Endothelial cell of umbilical vein (primary cell): ENCODE measurements around the gene RPS6KA5. TPM values are rescaled to one million over a fixed set of nuclear protein-coding genes. Genes with fewer than 3 reads are reported as not detected.

Experiments used
- BruUV-seq: library from RNA; stranded (reverse); fragments of 400-500 nt; replicated peaks from 2 replicates; lab custom pipeline; 2021; lab: Mats Ljungman, UMichigan
- CTCF ChIA-PET: fragments of 300-600, 350-600 bp; sonication (Branson Sonifier 250); formaldehyde crosslinking; loops from one replicate; lab custom pipeline; 2021; ENCODE audit warnings: antibody characterized with exemption, inconsistent platforms; lab: Charles Lee
- POLR2A ChIA-PET: fragments of 300-600, 350-600 bp; sonication (Branson Sonifier 250); formaldehyde crosslinking; loops from one replicate; lab custom pipeline; 2021; ENCODE audit warnings: antibody characterized with exemption, inconsistent platforms; lab: Charles Lee
- DNase-seq: peaks from one replicate; pipeline ENCODE4 v3.0.0-alpha.2; 2011; ENCODE audit warnings: low read depth, low spot score
- FAIRE-seq: peaks from 2 replicates; lab custom pipeline; 2011; peaks lifted over from hg19 to GRCh38; lab: Jason Lieb, UNC
- H2AFZ ChIP-seq: 2 replicates; pipeline ENCODE4 v1.6.0; 2012; ENCODE audit warnings: low read depth, low read length, control low read depth, inconsistent platforms
- H3K27ac ChIP-seq: 2 replicates; pipeline ENCODE4 v1.5.1; 2011; ENCODE audit warnings: low read depth, mild to moderate bottlenecking, control low read depth, low read length, moderate library complexity; ENCODE audit not compliant: insufficient read depth
- H3K27me3 ChIP-seq, 2 experiments: 2 replicates each; pipeline versions ENCODE4 v1.6.0 to v1.6.1; 2011; ENCODE audit warnings: low read length in 2 of 2, mixed read lengths in 1 of 2; ENCODE audit not compliant: control insufficient read depth in 2 of 2, insufficient read depth in 2 of 2
- H3K36me3 ChIP-seq, 2 experiments: 2 replicates in 1 of 2; 3 replicates in 1 of 2; pipeline ENCODE4 v1.5.1; 2011; ENCODE audit warnings: low read length in 2 of 2, mild to moderate bottlenecking in 1 of 2, moderate library complexity in 1 of 2; ENCODE audit not compliant: control insufficient read depth in 2 of 2, insufficient read depth in 2 of 2; ENCODE audit errors: extremely low read depth in 1 of 2
- H3K4me1 ChIP-seq: 3 replicates; pipeline ENCODE4 v1.5.1; 2011; ENCODE audit warnings: mild to moderate bottlenecking, low read length; ENCODE audit not compliant: control insufficient read depth, insufficient read depth; ENCODE audit errors: extremely low read depth
- H3K4me2 ChIP-seq: 2 replicates; pipeline ENCODE4 v1.6.1; 2011; ENCODE audit warnings: low read length, control low read depth, mixed read lengths; ENCODE audit not compliant: insufficient read depth
- H3K4me3 ChIP-seq, 3 experiments: fragments of 200-600 bp in 1 of 3; sonication (generic), shearing (Covaris generic) in 1 of 3; replicated peaks in 1 of 3; 2 replicates each; pipeline ENCODE4 v1.5.1; 2011 to 2016; ENCODE audit warnings: control low read depth in 3 of 3, low read length in 3 of 3, mild to moderate bottlenecking in 2 of 3, inconsistent platforms in 1 of 3, low read depth in 1 of 3, moderate library complexity in 1 of 3; ENCODE audit not compliant: insufficient read depth in 1 of 3
- H3K79me2 ChIP-seq: 2 replicates; pipeline ENCODE4 v1.6.0; 2012; ENCODE audit warnings: low read length, inconsistent platforms; ENCODE audit not compliant: control insufficient read depth, insufficient read depth
- H3K9ac ChIP-seq: replicated peaks from 2 replicates; pipeline ENCODE3; 2011; ENCODE audit warnings: low read length, control low read depth; ENCODE audit not compliant: insufficient read depth; ENCODE audit errors: extremely low read depth
- H3K9me1 ChIP-seq: replicated peaks from 3 replicates; pipeline ENCODE4 v1.6.0; 2011; ENCODE audit warnings: mild to moderate bottlenecking, low read length; ENCODE audit not compliant: control insufficient read depth, insufficient read depth; ENCODE audit errors: extremely low read depth
- H3K9me3 ChIP-seq: replicated peaks from 2 replicates; pipeline ENCODE4 v1.5.1; 2012; ENCODE audit warnings: low read length, inconsistent platforms; ENCODE audit not compliant: control insufficient read depth, insufficient read depth
- H4K20me1 ChIP-seq: replicated peaks from 2 replicates; pipeline ENCODE3; 2011; ENCODE audit warnings: mild to moderate bottlenecking, low read length; ENCODE audit not compliant: control insufficient read depth, insufficient read depth; ENCODE audit errors: extremely low read depth
- EZH2 ChIP-seq: IDR thresholded peaks from 2 replicates; pipeline ENCODE4 v1.6.1; 2012; ENCODE audit warnings: borderline replicate concordance, low read depth, mild to moderate bottlenecking, moderate library complexity, low read length, inconsistent platforms; ENCODE audit not compliant: severe bottlenecking
- FOS ChIP-seq: IDR thresholded peaks from 2 replicates; pipeline ENCODE4 v1.6.1; 2011; ENCODE audit warnings: mild to moderate bottlenecking, low read length, moderate library complexity, borderline replicate concordance; ENCODE audit not compliant: insufficient read depth
- GATA2 ChIP-seq: IDR thresholded peaks from 2 replicates; pipeline ENCODE4 v1.7.0; 2011; ENCODE audit warnings: low read depth, mild to moderate bottlenecking, moderate library complexity, mixed read lengths, low read length; ENCODE audit not compliant: insufficient read length, insufficient read depth
- JUN ChIP-seq: IDR thresholded peaks from 2 replicates; pipeline ENCODE4 v1.6.1; 2011; ENCODE audit warnings: borderline replicate concordance, low read depth; ENCODE audit not compliant: insufficient read length, insufficient read depth
- MYC ChIP-seq: IDR thresholded peaks from one replicate; pipeline ENCODE4 v1.6.1; 2011; ENCODE audit warnings: mild to moderate bottlenecking, low read depth, low read length
- POLR2A ChIP-seq: IDR thresholded peaks from 2 replicates; pipeline ENCODE4 v1.6.1; 2012; ENCODE audit warnings: low read depth, mild to moderate bottlenecking, control low read depth, low read length
- POLR2AphosphoS5 ChIP-seq: IDR thresholded peaks from 2 replicates; pipeline ENCODE4 v1.6.1; 2012; ENCODE audit warnings: low read depth, mild to moderate bottlenecking, control low read depth, low read length, moderate library complexity; ENCODE audit not compliant: insufficient read depth
- dilution Hi-C: fragments of 300-500 bp; cut with MboI; formaldehyde crosslinking; loops from one replicate; pipeline ENCODE4 v1.15.0; 2019; ENCODE audit warnings: low sequenced_read_pairs; ENCODE audit not compliant: extremely low pct_ligation_motif_present
- intact Hi-C: fragments of 100-400 bp; cut with micrococcal nuclease; formaldehyde crosslinking; loops from one replicate; pipeline ENCODE4 v1.10.0; 2022
- polyA plus RNA-seq, 4 experiments: library from polyadenylated mRNA; depleted of rRNA in 3 of 4; stranded (reverse) in 3 of 4; unstranded in 1 of 4; fragments of >200 nt; gene quantifications; 2 replicates each; pipeline versions ENCODE4 v1.2.1 to v1.2.3, GENCODE V29; 2011 to 2012; ENCODE audit warnings: missing spikeins in 1 of 4
- total RNA-seq: library from RNA; stranded (reverse); gene quantifications from 2 replicates; pipeline ENCODE4 v1.2.3, GENCODE V29; 2021
- TF ChIP-seq, protein P1 (sequence below), 2 donors: IDR thresholded peaks; 1 replicate in 1 of 2; 2 replicates in 1 of 2; pipeline ENCODE4 v1.5.1; 2011; ENCODE audit warnings: low read length in 2 of 2, mild to moderate bottlenecking in 2 of 2, moderate library complexity in 2 of 2, control low read depth in 1 of 2, inconsistent platforms in 1 of 2, low read depth in 1 of 2; ENCODE audit not compliant: insufficient read depth in 1 of 2; ENCODE audit errors: extremely low read depth in 1 of 2
- TF ChIP-seq, protein P2 (sequence below): IDR thresholded peaks from 2 replicates; pipeline ENCODE4 v1.6.1; 2011; ENCODE audit not compliant: insufficient read depth, insufficient read length

RPS6KA5 gene
- total and polyA plus RNA-seq, 2 donors (not counting 3 experiments of a cell fraction or from before 2014, with no cell fraction given): 2.9 to 5.4 TPM

DNA sequence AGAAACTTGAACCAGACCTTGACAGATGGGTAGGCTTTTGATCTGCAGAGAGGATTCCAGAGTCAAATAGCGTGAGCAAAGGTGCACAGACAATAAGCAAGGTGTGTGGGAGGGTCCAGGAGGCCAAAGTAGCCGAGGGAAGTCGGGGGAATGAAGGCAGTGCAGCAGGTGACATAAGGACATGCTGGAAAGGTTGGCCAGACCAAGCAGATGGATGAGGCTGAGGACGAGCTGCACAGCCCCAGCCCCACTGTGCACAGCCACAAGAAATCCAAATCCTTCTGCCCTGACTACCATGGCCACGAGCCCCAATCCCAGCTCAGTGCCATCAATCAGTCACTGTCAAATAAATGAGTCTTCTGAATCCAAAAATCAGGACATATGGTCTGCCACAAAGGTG, 249.6 kb downstream of the RPS6KA5 start:
- H3K4me1 ChIP-seq: peaks cover 24% of the 10 kb centered on the region
- TF ChIP-seq POLR2A (no peak), EZH2 (no peak)
- no peak overlapping the region for H2AFZ ChIP-seq
- H3K27ac ChIP-seq: no peak overlapping the region
- H3K36me3 ChIP-seq: no peaks in the 10 kb centered on the region
- no peak for DNase-seq
- intact Hi-C loops: no loop called here
- H3K9me1 ChIP-seq: no peaks in the 10 kb centered on the region
- H3K4me3 ChIP-seq: no peak overlapping the region
- H3K4me2 ChIP-seq: no peak overlapping the region
- dilution Hi-C loops: no loop called here
- no peaks in the 10 kb centered on the region for H3K9me3 ChIP-seq
- CTCF ChIA-PET: no interaction called here
- POLR2A ChIA-PET: no interaction called here
- H3K27me3 ChIP-seq: no peaks in the 10 kb centered on the region
- no peak for FAIRE-seq
- peaks cover 87% of the 10 kb centered on the region for H3K79me2 ChIP-seq
- BruUV-seq: no TSS peak
- no peak overlapping the region for H3K9ac ChIP-seq
- no peaks in the 10 kb centered on the region for H4K20me1 ChIP-seq

DNA sequence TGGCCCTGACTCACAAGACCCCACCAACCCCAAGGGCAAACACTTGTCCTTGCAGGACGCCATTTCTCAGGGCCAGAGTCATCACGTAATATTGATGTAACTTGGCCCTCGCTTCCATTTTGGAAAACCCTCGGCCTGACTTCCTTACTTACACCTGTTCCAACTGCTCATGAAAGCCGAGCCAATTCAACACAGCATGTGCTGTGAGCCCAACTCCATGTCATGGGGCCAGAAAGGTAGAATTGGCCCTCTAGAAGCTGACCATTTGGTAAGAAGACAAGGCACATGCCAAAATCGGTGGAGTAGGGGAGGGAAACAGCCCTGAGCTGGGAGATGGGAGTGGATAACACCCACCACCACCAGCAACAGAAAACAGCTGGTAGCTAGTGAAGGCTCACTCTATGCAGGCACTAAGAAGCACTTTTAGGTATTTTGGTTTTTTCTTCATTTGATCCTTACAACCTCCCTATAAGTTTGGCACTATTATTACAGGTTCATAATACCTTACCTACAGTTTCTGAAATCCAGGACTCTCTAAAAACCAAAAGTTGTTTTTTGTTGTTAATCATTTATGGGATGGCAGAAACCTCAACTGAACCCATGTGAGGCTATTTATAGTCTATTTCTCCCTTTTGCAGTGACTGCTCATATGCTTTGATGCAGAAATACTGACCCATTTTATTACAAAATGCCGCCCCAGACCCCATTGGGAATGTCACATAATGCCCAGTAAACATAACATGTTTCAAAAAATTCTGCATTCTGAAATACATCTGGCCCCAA, 250.7 kb downstream of the RPS6KA5 start:
- dilution Hi-C loops: no loop called here
- POLR2A ChIA-PET: no interaction called here
- TF ChIP-seq POLR2AphosphoS5: no peak
- no peak for TF ChIP-seq JUN
- TF ChIP-seq, protein P1, sequence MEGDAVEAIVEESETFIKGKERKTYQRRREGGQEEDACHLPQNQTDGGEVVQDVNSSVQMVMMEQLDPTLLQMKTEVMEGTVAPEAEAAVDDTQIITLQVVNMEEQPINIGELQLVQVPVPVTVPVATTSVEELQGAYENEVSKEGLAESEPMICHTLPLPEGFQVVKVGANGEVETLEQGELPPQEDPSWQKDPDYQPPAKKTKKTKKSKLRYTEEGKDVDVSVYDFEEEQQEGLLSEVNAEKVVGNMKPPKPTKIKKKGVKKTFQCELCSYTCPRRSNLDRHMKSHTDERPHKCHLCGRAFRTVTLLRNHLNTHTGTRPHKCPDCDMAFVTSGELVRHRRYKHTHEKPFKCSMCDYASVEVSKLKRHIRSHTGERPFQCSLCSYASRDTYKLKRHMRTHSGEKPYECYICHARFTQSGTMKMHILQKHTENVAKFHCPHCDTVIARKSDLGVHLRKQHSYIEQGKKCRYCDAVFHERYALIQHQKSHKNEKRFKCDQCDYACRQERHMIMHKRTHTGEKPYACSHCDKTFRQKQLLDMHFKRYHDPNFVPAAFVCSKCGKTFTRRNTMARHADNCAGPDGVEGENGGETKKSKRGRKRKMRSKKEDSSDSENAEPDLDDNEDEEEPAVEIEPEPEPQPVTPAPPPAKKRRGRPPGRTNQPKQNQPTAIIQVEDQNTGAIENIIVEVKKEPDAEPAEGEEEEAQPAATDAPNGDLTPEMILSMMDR (IDR thresholded peaks at IDR 0.05; ENCODE audit: extremely low read depth in 1 of 2, insufficient read depth in 1 of 2, low read depth in 1 of 2, low read length in 2 of 2): no peak
- TF ChIP-seq GATA2: no peak
- no peak for TF ChIP-seq EZH2
- no peak for TF ChIP-seq POLR2A
- TF ChIP-seq, protein P2, sequence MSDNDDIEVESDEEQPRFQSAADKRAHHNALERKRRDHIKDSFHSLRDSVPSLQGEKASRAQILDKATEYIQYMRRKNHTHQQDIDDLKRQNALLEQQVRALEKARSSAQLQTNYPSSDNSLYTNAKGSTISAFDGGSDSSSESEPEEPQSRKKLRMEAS: no peak
- no peak for TF ChIP-seq MYC
- TF ChIP-seq FOS: no peak
- peaks cover 87% of the 10 kb centered on the region for H3K79me2 ChIP-seq
- no peak overlapping the region for H3K4me2 ChIP-seq
- no peaks in the 10 kb centered on the region for H3K27me3 ChIP-seq
- H3K4me3 ChIP-seq: no peak overlapping the region
- H4K20me1 ChIP-seq: no peaks in the 10 kb centered on the region
- H3K4me1 ChIP-seq: peaks cover 24% of the 10 kb centered on the region
- intact Hi-C loops: no loop called here
- H3K27ac ChIP-seq: no peak overlapping the region
- no TSS peak for BruUV-seq
- H3K9me3 ChIP-seq: no peaks in the 10 kb centered on the region
- no peak overlapping the region for H2AFZ ChIP-seq
- no peak overlapping the region for H3K9ac ChIP-seq
- DNase-seq (no peak), FAIRE-seq (no peak)
- CTCF ChIA-PET: interaction anchor here (0.6 kb wide), 1 partner anchor 13 kb away, joined by 3 read pairs; no protein-coding TSS in a partner anchor
- H3K9me1 ChIP-seq: no peaks in the 10 kb centered on the region
- H3K36me3 ChIP-seq: no peaks in the 10 kb centered on the region
